HL-60 (cell line): ENCODE measurements around the gene TRIM23.
"Not testable (repeated sequence)": the region's sequence is repeated elsewhere in the genome, so short reads cannot be mapped to it uniquely, and the experiment has no call there.

Experiments used
- DNase-seq, 2 experiments: peaks; one replicate each; pipeline ENCODE4 v3.0.0-alpha.2; 2010 to 2020; ENCODE audit warnings: low read depth in 1 of 2, low spot score in 1 of 2
- H3K27ac ChIP-seq: fragments of 250-450 bp; sonication (Bioruptor Pico); replicated peaks from 2 replicates; pipeline ENCODE4 v1.5.1; 2020; ENCODE audit warnings: mild to moderate bottlenecking, moderate library complexity
- H3K27me3 ChIP-seq: fragments of 250-450 bp; sonication (Bioruptor Pico); 2 replicates; pipeline ENCODE4 v1.5.1; 2021; ENCODE audit warnings: mild to moderate bottlenecking, moderate library complexity; ENCODE audit not compliant: insufficient read depth, poor library complexity, severe bottlenecking
- H3K4me3 ChIP-seq: replicated peaks from 2 replicates; pipeline ENCODE4 v1.5.1; 2011; ENCODE audit warnings: mild to moderate bottlenecking, control low read depth, low read length; ENCODE audit not compliant: insufficient read depth
- CTCF ChIP-seq: IDR thresholded peaks from one replicate; pipeline ENCODE4 v1.5.1; 2011; ENCODE audit warnings: low read length, control low read depth, inconsistent platforms; ENCODE audit not compliant: insufficient read depth
- GABPA ChIP-seq: IDR thresholded peaks from 2 replicates; pipeline ENCODE4 v1.6.1; 2012; ENCODE audit warnings: low read depth
- POLR2AphosphoS5 ChIP-seq: IDR thresholded peaks from 2 replicates; pipeline ENCODE4 v1.6.1; 2012; ENCODE audit warnings: low read depth
- REST ChIP-seq: IDR thresholded peaks from 2 replicates; pipeline ENCODE4 v1.6.1; 2012; ENCODE audit warnings: low read depth; ENCODE audit not compliant: insufficient replicate concordance
- SPI1 ChIP-seq: IDR thresholded peaks from 2 replicates; pipeline ENCODE4 v1.6.1; 2012; ENCODE audit warnings: low read depth, mild to moderate bottlenecking, borderline replicate concordance

TRIM23 gene

GRCh38 chr5:65611524-65611923 is 12.6 kb downstream of the TRIM23 start:
- TF ChIP-seq REST = no peak
- TF ChIP-seq POLR2AphosphoS5 = no peak
- TF ChIP-seq CTCF = no peak
- no peak for TF ChIP-seq GABPA
- TF ChIP-seq SPI1 = no peak
- no peak overlapping the region for H3K4me3 ChIP-seq
- H3K27me3 ChIP-seq = no peaks in the 10 kb centered on the region
- no peak overlapping the region for H3K27ac ChIP-seq
- DNase-seq = no peak

GRCh38 chr5:65601761-65602160 is 22.4 kb downstream of the TRIM23 start:
- H3K27me3 ChIP-seq, H3K4me3 ChIP-seq, DNase-seq, H3K27ac ChIP-seq: not testable (repeated sequence)

- H3K27me3 ChIP-seq = no peaks in the 10 kb centered on the region
- no peak overlapping the region for H3K4me3 ChIP-seq
- no peak overlapping the region for H3K27ac ChIP-seq
- no peak for TF ChIP-seq GABPA
- TF ChIP-seq CTCF = no peak
- no peak for TF ChIP-seq POLR2AphosphoS5
- TF ChIP-seq SPI1 = no peak
- no peak for DNase-seq
These were observed 35.4 kb downstream of the TRIM23 start for GRCh38 chr5:65588694-65589093.

- no peak for TF ChIP-seq GABPA
- TF ChIP-seq REST = no peak
- no peak for TF ChIP-seq SPI1
- no peak for TF ChIP-seq CTCF
- no peak for TF ChIP-seq POLR2AphosphoS5
- DNase-seq = no peak
- H3K4me3 ChIP-seq = no peak overlapping the region
- no peaks in the 10 kb centered on the region for H3K27me3 ChIP-seq
- no peak overlapping the region for H3K27ac ChIP-seq
These were observed 47.0 kb downstream of the TRIM23 start for GRCh38 chr5:65577141-65577540.
